ENCODE data around the gene RBM15B.

RBM15B gene

GRCh38 chr3:51378065-51378464 is 13.0 kb upstream of the RBM15B start:
- TF ChIP-seq CTCF (IDR thresholded peaks at IDR 0.05; ENCODE audit: low read depth, low read length, missing control alignments) = no peak
- H3K4me3 ChIP-seq (ENCODE audit: low read depth, low read length) = no peak overlapping the region
- DNase-seq (ENCODE audit: low read depth) = no peak

DNA sequence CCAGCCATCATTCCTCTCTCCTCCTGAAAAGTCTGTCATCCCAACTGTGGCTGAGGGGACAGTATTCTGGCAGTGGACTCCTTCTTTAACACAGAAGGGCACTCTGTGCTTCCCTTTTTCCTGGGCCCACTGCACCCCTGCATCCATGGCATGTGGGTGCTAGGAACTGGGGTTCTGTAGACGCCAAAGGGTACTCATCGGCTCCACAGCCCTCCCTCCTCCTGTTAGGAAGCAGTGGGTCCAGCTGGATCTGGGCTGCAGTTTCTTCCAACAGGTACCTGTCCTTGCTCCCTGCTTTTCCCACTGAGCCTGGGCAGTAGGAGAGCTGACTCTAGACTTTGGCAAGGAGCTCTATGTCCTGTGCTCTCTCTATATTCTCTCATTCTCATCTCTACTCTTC is 12.4 kb upstream of the RBM15B start:
- H3K4me3 ChIP-seq (ENCODE audit: low read depth, low read length) = no peak overlapping the region
- DNase-seq (ENCODE audit: low read depth) = no peak
- TF ChIP-seq CTCF (IDR thresholded peaks at IDR 0.05; ENCODE audit: low read depth, low read length, missing control alignments) = no peak

DNA sequence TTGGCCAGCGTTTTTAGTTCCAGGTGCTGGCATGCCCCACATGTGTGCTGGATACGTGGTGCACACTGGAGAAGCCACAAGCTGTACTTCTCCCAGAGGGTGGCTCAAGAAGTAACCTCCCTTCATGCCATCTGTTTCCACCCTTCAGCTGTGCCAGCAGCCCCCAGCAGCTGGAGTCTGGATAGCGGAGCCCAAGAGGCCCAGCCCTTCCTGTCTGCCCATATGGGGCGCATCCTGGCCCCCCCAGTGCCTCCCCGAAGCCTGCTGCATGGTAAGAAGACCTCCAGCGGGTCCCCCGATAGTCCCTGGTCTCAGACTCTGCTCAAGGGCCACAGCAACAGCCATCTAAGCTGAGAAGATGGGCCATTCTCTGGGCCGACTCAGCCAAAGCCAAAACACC is 11.8 kb upstream of the RBM15B start:
- H3K4me3 ChIP-seq (ENCODE audit: low read depth, low read length) = no peak overlapping the region
- no peak for DNase-seq (ENCODE audit: low read depth)
- no peak for TF ChIP-seq CTCF (IDR thresholded peaks at IDR 0.05; ENCODE audit: low read depth, low read length, missing control alignments)

GRCh38 chr3:51379746-51380455 is 11.2 kb upstream of the RBM15B start:
- no peak for TF ChIP-seq CTCF (IDR thresholded peaks at IDR 0.05; ENCODE audit: low read depth, low read length, missing control alignments)
- DNase-seq (ENCODE audit: low read depth) = no peak
- H3K4me3 ChIP-seq (ENCODE audit: low read depth, low read length) = no peak overlapping the region

GRCh38 chr3:51380601-51381332 is 10.3 kb upstream of the RBM15B start:
- no peak overlapping the region for H3K4me3 ChIP-seq (ENCODE audit: low read depth, low read length)
- no peak for DNase-seq (ENCODE audit: low read depth)
- no peak for TF ChIP-seq CTCF (IDR thresholded peaks at IDR 0.05; ENCODE audit: low read depth, low read length, missing control alignments)

GRCh38 chr3:51381333-51381705 is 9.8 kb upstream of the RBM15B start:
- no peak for DNase-seq (ENCODE audit: low read depth)
- no peak for TF ChIP-seq CTCF (IDR thresholded peaks at IDR 0.05; ENCODE audit: low read depth, low read length, missing control alignments)
- no peak overlapping the region for H3K4me3 ChIP-seq (ENCODE audit: low read depth, low read length)
